HG02678 (cell line): ENCODE measurements around the gene ZDHHC5.

Source experiments
- ATAC-seq: cut with Tn5 transposase; IDR thresholded peaks from one replicate; pipeline ENCODE4 v1.9.1; 2021; ENCODE audit warnings: mild to moderate bottlenecking, moderate library complexity; ENCODE audit not compliant: unreplicated experiment

ZDHHC5 gene

DNA sequence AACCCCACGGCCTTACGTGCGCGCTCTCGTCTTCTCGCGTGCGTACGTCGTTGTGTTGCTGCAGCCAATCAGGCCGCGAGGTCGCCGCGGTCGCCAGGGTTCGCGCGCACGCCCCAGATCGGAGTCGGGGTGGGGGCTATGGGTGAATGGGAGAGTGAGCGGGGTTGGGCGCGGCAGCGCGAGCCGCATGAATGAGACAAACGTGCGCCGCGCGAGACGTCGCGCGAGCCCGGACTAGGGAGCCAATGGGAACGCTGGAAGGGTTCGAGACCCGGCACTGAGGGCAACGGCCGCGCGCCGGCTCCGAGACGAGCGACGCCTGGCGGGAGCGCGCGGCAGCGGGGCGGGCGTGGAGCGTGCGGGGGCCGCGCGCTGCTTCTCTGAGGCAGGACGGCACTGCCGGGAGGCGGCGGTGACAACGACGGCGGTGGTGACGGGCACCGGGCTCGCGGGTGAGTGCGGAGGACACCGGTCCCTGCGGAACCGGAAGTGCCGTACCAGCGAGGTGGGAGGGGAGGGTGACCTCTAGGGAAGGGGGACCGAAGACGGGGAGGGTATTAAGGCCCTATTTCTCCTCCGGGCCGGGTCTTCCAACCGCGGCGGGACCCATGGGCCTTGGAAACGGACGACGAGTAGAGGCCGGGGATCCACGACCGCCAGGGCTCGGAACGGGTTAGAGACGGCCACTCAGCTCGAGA is at the start of gene ZDHHC5:
Gene ZDHHC5 (plus strand): TSS at position 379 of the 698 bp plus-strand sequence. CDS start 4,977 bp downstream, outside the sequence.
- peak; percentile 81 for ATAC-seq

GRCh38 chr11:57618438-57618837 is 49.5 kb upstream of the ZDHHC5 start:
- no peak for ATAC-seq

GRCh38 chr11:57619331-57619730 is 48.6 kb upstream of the ZDHHC5 start:
- ATAC-seq: no peak

DNA sequence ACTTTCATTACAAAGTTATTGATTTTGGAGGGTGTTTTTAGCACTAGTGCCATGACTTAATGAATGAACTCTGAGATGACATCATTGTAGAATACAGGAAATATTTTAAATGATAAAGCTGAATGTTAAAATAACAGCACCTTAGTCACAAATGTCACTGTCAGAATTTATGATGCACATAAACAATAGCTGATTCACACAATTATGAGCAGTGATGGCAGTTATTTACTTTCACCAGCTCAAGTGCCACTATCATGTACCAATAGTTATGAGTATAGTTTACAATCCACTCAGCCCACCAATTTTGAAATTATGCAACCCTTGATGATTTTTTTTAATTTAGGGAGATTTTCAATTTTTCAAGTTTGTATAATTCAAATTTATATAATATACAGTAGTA is 47.4 kb upstream of the ZDHHC5 start:
- ATAC-seq: no peak

DNA sequence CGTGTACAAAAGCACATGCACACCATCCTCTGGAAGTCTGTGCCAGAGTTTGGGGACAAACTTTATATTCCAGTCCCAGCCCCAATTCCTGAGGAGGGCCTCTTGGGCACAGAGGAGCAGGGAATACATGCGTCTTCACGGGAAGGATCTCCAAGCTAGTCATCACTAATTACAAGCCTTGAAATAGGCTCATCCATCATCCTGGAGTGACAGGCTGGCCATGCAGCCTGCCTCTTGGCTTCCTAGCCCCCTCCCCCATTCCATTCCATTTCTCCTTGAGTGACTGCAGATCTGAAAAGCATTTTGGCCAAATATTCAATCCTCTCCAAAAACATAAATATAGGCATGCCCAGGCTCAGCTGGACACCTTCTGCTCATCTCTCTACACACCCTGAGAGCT is 45.7 kb upstream of the ZDHHC5 start:
- ATAC-seq: no peak

DNA sequence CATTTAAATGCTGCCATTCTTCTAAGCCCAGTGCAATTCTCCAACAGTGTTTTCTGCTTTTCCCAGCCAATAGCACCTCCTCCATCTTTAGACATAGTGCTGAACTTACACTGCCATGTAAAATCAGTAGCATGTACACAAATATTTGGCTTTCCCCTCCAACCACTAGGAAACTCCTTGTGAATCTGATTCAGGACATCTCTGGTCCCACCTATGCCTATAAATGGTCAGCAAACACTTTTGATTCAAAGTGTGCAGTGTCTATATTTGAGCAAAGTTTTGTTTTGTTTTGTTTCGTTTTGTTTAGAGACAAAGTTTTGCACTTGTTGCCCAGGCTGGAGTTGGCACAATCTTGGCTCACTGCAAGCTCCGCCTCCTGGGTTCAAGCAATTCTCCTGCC is 43.0 kb upstream of the ZDHHC5 start:
- ATAC-seq: no peak

DNA sequence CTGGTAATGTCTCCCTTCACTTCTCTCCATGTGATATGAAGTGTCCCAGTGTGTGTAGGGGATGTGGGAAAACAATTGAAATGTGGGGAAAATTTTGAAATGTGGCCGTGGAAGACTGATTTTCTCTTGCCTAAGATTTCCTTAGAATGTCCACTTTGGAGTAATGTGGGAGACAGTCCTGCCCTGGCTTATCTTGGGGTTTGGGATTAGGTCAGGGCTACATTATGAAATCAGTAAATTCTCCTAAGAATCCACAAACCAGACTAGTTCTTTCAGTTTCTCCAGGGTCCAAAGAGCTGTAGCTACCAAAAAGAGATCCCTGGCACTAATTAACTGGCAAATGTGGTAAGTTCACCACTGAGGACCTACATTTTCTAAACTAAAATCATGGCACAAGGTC is 41.0 kb upstream of the ZDHHC5 start:
- ATAC-seq: no peak

DNA sequence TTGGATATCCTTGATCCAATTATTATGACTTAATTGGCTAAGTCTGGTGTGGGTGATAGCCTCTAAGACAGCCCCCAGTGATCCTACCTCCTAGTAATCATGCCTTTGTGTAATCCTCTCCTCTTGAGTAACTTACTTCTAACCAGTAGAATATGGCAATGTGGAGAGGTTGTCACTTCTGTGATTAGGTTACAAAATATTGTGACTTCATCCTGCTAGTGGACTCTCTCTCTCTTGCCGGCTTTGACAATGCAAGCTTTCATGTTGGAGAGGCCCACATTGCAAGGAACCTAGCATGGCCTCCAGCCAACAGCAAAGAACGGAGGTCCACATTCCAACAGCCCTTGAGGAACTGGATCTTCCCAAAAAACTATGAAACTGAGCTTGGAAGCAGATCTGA is 37.7 kb upstream of the ZDHHC5 start:
- ATAC-seq: no peak

- no peak for ATAC-seq
Observed at GRCh38 chr11:57632116-57632515, 35.8 kb upstream of the ZDHHC5 start.

- no peak for ATAC-seq
Observed at GRCh38 chr11:57633394-57634070, 34.4 kb upstream of the ZDHHC5 start.

DNA sequence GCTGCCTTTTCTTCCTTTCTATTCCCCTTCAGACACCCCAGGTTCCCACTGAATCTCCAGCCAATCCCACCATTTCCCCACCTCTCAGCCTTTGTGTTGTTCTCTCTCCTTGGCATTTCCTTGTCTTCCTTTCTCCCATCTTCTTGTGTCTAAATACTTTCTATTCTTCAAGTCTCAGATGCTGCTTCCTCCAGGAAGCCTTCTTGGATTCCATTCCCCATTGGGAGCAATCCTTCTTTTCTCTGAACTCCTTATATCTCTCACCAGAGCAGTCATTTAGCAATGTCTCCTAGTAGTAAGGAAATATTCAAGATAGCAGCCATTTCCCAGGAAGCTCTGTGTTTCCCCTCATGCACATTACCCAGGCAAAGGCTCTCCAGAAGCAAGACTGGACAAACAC is 33.6 kb upstream of the ZDHHC5 start:
- no peak for ATAC-seq

DNA sequence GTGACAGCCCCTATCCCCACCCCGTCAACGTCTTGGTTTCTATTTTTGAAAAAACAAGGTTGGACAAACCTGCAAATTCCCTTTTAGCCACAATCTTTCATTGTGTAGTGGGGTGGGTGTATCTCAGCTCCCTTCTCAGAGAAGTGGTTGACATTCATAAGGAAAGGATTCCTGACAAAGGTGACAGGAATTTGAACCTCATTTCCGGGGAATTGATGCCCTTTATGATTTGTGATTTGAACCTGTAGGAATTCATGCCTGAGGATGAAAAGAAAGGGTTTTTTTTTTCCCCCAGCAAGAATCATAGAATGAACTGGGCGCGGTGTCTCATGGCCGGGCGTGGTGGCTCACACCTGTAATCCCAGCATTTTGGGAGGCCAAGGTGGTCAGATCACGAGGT is 32.7 kb upstream of the ZDHHC5 start:
- ATAC-seq: no peak

DNA sequence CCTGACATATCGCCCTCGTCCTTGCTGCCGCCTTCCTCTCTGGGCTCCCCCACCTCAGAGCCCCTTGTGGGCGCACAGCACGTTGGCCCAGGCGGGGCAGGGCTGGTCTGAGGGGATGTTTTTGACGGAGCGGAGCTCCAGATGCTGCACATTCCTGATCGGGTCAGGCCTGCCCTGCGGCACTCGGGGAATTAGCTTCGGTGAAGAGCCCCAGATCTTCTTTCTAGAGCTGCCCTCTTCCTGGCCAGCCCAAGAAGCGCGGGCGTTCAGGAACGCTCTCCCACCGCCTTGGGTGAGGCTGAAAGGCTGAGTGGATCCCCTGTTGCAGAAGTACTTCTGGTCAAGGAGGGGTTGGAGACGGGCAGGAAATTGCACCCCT is 30.3 kb upstream of the ZDHHC5 start:
- no peak for ATAC-seq

DNA sequence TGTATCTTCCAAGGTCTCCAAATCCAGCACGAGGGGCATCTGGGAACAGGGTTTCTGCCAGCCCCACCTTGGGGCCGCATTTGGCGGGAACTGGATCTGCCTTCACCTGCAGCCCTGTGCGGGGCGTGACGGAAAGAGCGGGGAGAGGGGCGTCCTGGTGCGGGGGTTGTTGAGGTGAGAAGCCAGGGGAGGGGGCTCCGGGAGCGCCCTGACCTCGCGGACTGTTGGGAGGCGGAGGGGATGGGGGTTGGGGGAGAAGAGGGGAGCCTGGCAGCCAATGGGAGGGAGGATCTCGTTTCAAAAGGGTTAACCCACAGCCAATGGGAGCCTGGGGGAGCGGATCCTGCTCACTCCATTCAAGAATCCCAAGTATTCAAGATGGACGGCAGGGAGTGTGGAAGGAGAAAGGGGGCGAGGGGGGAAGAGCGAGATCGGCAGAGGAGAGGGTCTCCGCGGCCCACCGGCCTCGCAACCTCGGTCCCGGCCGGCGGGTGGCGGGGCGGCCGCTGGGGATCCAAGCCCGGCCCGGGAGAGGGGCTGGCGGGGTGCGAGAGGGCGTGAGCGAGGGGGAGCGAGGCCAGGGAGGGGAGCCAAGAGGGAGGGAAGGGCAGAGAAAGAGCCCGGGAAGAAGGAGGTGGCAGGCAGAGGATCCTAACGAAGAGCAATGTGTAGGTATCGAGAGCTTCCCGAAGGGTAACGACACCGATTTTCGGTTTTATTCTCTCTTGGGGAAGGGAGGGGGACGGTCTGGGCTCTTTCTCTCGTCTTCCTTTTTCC is 29.7 kb upstream of the ZDHHC5 start:
- ATAC-seq: peak; percentile 46

- ATAC-seq: no peak
Observed at GRCh38 chr11:57638811-57639320, 29.0 kb upstream of the ZDHHC5 start.

DNA sequence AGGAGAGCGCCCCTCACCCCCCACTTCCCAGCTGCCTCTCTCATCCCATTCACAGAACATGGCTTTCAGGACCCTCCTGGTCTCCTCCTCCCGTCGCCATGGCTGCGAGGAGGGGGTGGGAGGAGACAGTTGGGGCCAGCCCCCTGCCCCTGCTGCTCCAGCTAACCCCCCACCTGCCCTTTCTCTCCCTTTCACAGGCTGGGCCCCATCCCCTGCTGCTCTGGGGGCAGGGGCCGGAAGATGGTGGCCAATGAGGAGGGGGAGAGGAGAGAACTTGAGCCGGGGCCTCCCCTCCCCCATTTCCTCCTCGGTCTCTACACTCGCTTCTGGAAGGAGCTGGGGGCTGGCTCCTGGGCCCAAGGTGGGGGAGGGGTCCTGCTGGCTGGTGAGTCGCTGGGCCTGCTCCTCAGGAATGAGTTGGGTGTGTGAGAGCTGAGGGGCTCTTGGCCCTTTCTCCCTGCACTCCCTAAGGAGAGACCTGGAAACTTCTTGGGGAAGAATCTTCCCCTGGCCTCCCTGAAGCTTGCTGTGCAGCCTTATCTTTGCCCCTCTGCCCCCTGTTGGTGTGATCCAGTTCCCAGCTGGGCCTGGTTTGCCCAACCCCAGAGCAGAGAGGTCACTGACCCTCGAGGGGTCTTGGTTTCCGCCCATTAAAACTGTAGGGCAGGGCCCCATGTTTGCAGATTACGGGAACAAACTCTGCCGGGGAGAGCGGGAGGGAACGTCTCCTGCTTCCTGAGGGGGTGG is 28.4 kb upstream of the ZDHHC5 start:
- no peak for ATAC-seq

GRCh38 chr11:57640068-57640800 is 27.7 kb upstream of the ZDHHC5 start:
- no peak for ATAC-seq

- no peak for ATAC-seq
Observed at GRCh38 chr11:57641011-57641807, 26.7 kb upstream of the ZDHHC5 start.

GRCh38 chr11:57643802-57644201 is 24.1 kb upstream of the ZDHHC5 start:
- no peak for ATAC-seq
